ENCODE data around the gene TMEM150B.

DNA sequence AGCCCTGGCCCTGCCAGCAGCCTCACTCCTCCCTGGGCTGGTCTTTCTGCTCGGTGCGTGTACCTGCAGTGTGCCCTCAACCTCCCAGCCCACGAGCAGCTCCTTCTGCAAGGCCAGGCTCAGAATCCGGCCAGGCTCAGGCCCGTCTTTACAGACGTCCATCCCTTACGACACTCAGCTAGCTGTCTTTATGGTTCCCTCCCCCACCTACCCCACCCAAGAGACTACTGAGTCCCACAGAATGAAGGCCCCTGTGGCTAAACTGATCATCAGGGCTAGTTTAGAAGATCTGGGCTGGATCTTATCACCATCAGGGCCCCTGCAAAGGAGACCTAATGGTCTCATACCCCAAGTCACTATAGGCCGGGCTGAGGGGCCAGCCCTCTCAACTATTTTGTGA is 10.7 kb downstream of the TMEM150B start:
- TF ChIP-seq ZNF274 (IDR thresholded peaks at IDR 0.05; ENCODE audit: low read depth, low read length): no peak
- no peak for TF ChIP-seq SUZ12 (IDR thresholded peaks at IDR 0.05; ENCODE audit: extremely low read depth, insufficient read depth, insufficient read length)

All from NT2/D1 (cell line).